H1 (cell line): ENCODE results near the gene TFB1M. TPM values are rescaled to one million over a fixed set of nuclear protein-coding genes. Genes with fewer than 3 reads are reported as not detected.
A peak's percentile ranks its signal among the peaks of the same experiment; 100 is the strongest.

Experiments
- CTCF ChIA-PET: fragments of 300-600 bp; sonication (Branson Sonifier 250); formaldehyde crosslinking; loops from one replicate; lab custom pipeline; 2021; ENCODE audit not compliant: partially characterized antibody; lab: Charles Lee
- POLR2A ChIA-PET: fragments of 300-600 bp; sonication (Branson Sonifier 250); formaldehyde crosslinking; loops from one replicate; lab custom pipeline; 2021; ENCODE audit warnings: inconsistent platforms; ENCODE audit not compliant: partially characterized antibody; lab: Charles Lee
- DNase-seq, 2 experiments: peaks; one replicate each; pipeline versions ENCODE4 v3.0.0 to v3.0.0-alpha.2; 2010 to 2022; ENCODE audit warnings: low spot score in 2 of 2, low read depth in 1 of 2, mixed read lengths in 1 of 2
- FAIRE-seq: peaks from 2 replicates; lab custom pipeline; 2011; peaks lifted over from hg19 to GRCh38; lab: Jason Lieb, UNC
- H2AFZ ChIP-seq: 2 replicates; pipeline ENCODE4 v1.8.1; 2012; ENCODE audit warnings: low read length, inconsistent platforms
- H2AK5ac ChIP-seq: 2 replicates; pipeline ENCODE4 v1.6.1; 2013; ENCODE audit warnings: low read depth, low read length
- H2BK120ac ChIP-seq: replicated peaks from 2 replicates; pipeline ENCODE3; 2013; ENCODE audit warnings: low read depth, low read length, inconsistent platforms
- H2BK12ac ChIP-seq: 2 replicates; pipeline ENCODE4 v1.6.1; 2013; ENCODE audit warnings: low read depth, low read length
- H2BK15ac ChIP-seq: 2 replicates; pipeline ENCODE4 v1.6.1; 2013; ENCODE audit warnings: low read length
- H2BK20ac ChIP-seq: 2 replicates; pipeline ENCODE4 v1.6.1; 2013; ENCODE audit warnings: low read length
- H2BK5ac ChIP-seq: 2 replicates; pipeline ENCODE4 v1.6.1; 2013; ENCODE audit warnings: low read depth, low read length
- H3K14ac ChIP-seq: 2 replicates; pipeline ENCODE4 v1.6.1; 2013; ENCODE audit warnings: inconsistent platforms; ENCODE audit not compliant: insufficient read length
- H3K18ac ChIP-seq: 2 replicates; pipeline ENCODE4 v1.6.1; 2013; ENCODE audit warnings: low read length; ENCODE audit errors: extremely low read depth
- H3K23ac ChIP-seq: 2 replicates; pipeline ENCODE4 v1.6.1; 2013; ENCODE audit warnings: inconsistent platforms; ENCODE audit not compliant: insufficient read length
- H3K23me2 ChIP-seq: 2 replicates; pipeline ENCODE4 v1.6.1; 2013; ENCODE audit warnings: low read depth, low read length
- H3K27ac ChIP-seq: 2 replicates; pipeline ENCODE4 v1.6.1; 2011; ENCODE audit warnings: low read depth, low read length, inconsistent platforms
- H3K27me3 ChIP-seq, 4 experiments: replicated peaks in 1 of 4; 1 replicate in 1 of 4; 2 replicates in 3 of 4; pipeline versions ENCODE4 v1.6.1 to v1.8.1; 2011 to 2013; ENCODE audit warnings: low read length in 3 of 4, mild to moderate bottlenecking in 3 of 4, inconsistent platforms in 2 of 4, mixed read lengths in 2 of 4, moderate library complexity in 1 of 4; ENCODE audit not compliant: control insufficient read depth in 3 of 4, insufficient read depth in 3 of 4; ENCODE audit errors: extremely low read depth in 1 of 4
- H3K36me3 ChIP-seq, 4 experiments: 2 replicates each; pipeline versions ENCODE4 v1.6.1 to v1.8.1; 2011 to 2013; ENCODE audit warnings: mild to moderate bottlenecking in 4 of 4, low read length in 3 of 4, moderate library complexity in 2 of 4, control low read depth in 1 of 4, inconsistent platforms in 1 of 4; ENCODE audit not compliant: insufficient read depth in 4 of 4, control insufficient read depth in 2 of 4
- H3K4ac ChIP-seq: replicated peaks from 2 replicates; pipeline ENCODE3; 2013; ENCODE audit warnings: low read length, low read depth, mixed read lengths, inconsistent platforms; ENCODE audit not compliant: insufficient read length
- H3K4me1 ChIP-seq, 4 experiments: replicated peaks in 1 of 4; 1 replicate in 1 of 4; 2 replicates in 3 of 4; pipeline versions ENCODE4 v1.6.1 to v1.8.1; 2011 to 2013; ENCODE audit warnings: low read length in 3 of 4, inconsistent platforms in 2 of 4, mixed read lengths in 1 of 4; ENCODE audit not compliant: insufficient read depth in 4 of 4, control insufficient read depth in 3 of 4
- H3K4me2 ChIP-seq, 2 experiments: 2 replicates each; pipeline versions ENCODE4 v1.6.1 to v1.8.1; 2011 to 2013; ENCODE audit warnings: low read depth in 2 of 2, low read length in 2 of 2, control low read depth in 1 of 2, inconsistent platforms in 1 of 2, mild to moderate bottlenecking in 1 of 2; ENCODE audit not compliant: insufficient read depth in 1 of 2
- H3K4me3 ChIP-seq, 4 experiments: fragments of 200-600, 300-600 bp in 1 of 4; sonication (generic), shearing (Covaris generic), sonication (Bioruptor Twin) in 1 of 4; 2 replicates each; pipeline versions ENCODE4 v1.5.1 to v1.8.1; 2011 to 2016; ENCODE audit warnings: low read length in 4 of 4, low read depth in 3 of 4, control low read depth in 2 of 4, inconsistent platforms in 2 of 4, mild to moderate bottlenecking in 2 of 4, mixed read lengths in 1 of 4, moderate library complexity in 1 of 4; ENCODE audit not compliant: insufficient read depth in 2 of 4; ENCODE audit errors: extremely low read depth in 1 of 4
- H3K56ac ChIP-seq: replicated peaks from 2 replicates; pipeline ENCODE3; 2013; ENCODE audit warnings: low read depth, mild to moderate bottlenecking, mixed read lengths, low read length, inconsistent platforms; ENCODE audit not compliant: insufficient read length
- H3K79me1 ChIP-seq: 2 replicates; pipeline ENCODE4 v1.6.1; 2013; ENCODE audit warnings: low read depth, low read length, control low read depth
- H3K79me2 ChIP-seq, 2 experiments: 2 replicates each; pipeline versions ENCODE4 v1.6.1 to v1.8.1; 2012 to 2013; ENCODE audit warnings: low read length in 2 of 2, mild to moderate bottlenecking in 2 of 2, inconsistent platforms in 1 of 2; ENCODE audit not compliant: insufficient read depth in 2 of 2, control insufficient read depth in 1 of 2
- H3K9ac ChIP-seq, 4 experiments: replicated peaks in 1 of 4; 1 replicate in 1 of 4; 2 replicates in 3 of 4; pipeline versions ENCODE4 v1.6.1 to v1.8.1; 2011 to 2013; ENCODE audit warnings: low read depth in 3 of 4, low read length in 3 of 4, control low read depth in 2 of 4, mild to moderate bottlenecking in 2 of 4, moderate library complexity in 2 of 4, inconsistent platforms in 1 of 4; ENCODE audit errors: extremely low read depth in 1 of 4
- H3K9me3 ChIP-seq, 2 experiments: 2 replicates each; pipeline versions ENCODE4 v1.6.1 to v1.8.1; 2012 to 2013; ENCODE audit warnings: mild to moderate bottlenecking in 2 of 2, moderate library complexity in 2 of 2, control low read depth in 1 of 2, inconsistent platforms in 1 of 2, low read depth in 1 of 2, low read length in 1 of 2, mixed read lengths in 1 of 2; ENCODE audit not compliant: insufficient read depth in 2 of 2
- H4K20me1 ChIP-seq, 2 experiments: replicated peaks in 1 of 2; 2 replicates each; pipeline versions ENCODE3 to v1.8.1; 2011 to 2013; ENCODE audit warnings: inconsistent platforms in 2 of 2, low read length in 2 of 2, mild to moderate bottlenecking in 1 of 2; ENCODE audit not compliant: insufficient read depth in 2 of 2, control insufficient read depth in 1 of 2
- H4K5ac ChIP-seq: 2 replicates; pipeline ENCODE4 v1.6.1; 2013; ENCODE audit warnings: low read length, low read depth, mixed read lengths, inconsistent platforms; ENCODE audit not compliant: insufficient read length
- H4K8ac ChIP-seq: 2 replicates; pipeline ENCODE4 v1.8.0; 2013; ENCODE audit warnings: mild to moderate bottlenecking, moderate library complexity, low read length, inconsistent platforms; ENCODE audit not compliant: insufficient read depth; ENCODE audit errors: extremely low read depth
- H4K91ac ChIP-seq: replicated peaks from 2 replicates; pipeline ENCODE3; 2013; ENCODE audit warnings: low read length, mixed read lengths, inconsistent platforms; ENCODE audit not compliant: insufficient read length
- BRCA1 ChIP-seq: IDR thresholded peaks from 2 replicates; pipeline ENCODE4 v1.6.1; 2012; ENCODE audit warnings: low read depth, low read length, improper control_type of control experiment
- GABPA ChIP-seq: IDR thresholded peaks from 2 replicates; pipeline ENCODE4 v1.6.1; 2011; ENCODE audit warnings: mild to moderate bottlenecking, low read length, moderate library complexity, borderline replicate concordance; ENCODE audit not compliant: insufficient read depth
- KDM4A ChIP-seq: IDR thresholded peaks from one replicate; pipeline ENCODE4 v1.7.1; 2012; ENCODE audit warnings: low read depth, mild to moderate bottlenecking, moderate library complexity, low read length, inconsistent platforms; ENCODE audit not compliant: severe bottlenecking
- PHF8 ChIP-seq: fragments of 200-600 bp; sonication (generic); conservative IDR thresholded peaks from 2 replicates; pipeline ENCODE4 v1.7.1; 2012; ENCODE audit warnings: low read depth, mild to moderate bottlenecking, inconsistent platforms, low read length, moderate library complexity
- POLR2AphosphoS5 ChIP-seq: IDR thresholded peaks from 2 replicates; pipeline ENCODE4 v1.6.1; 2011; ENCODE audit warnings: low read depth, low read length
- WGBS, 2 experiments: shearing (Covaris generic) in 1 of 2; methylation state at CpG; one replicate each; pipeline versions ENCODE4 v1.1.6 to v1.1.7; 2013 to 2015; ENCODE audit warnings: low lambda C conversion rate in 2 of 2, mixed read lengths in 2 of 2, inconsistent platforms in 1 of 2, low coverage in 1 of 2, missing lambda C conversion rate in 1 of 2; ENCODE audit not compliant: insufficient replicate concordance in 2 of 2, insufficient coverage in 1 of 2, insufficient read length in 1 of 2; ENCODE audit errors: extremely low coverage in 1 of 2, missing lambda C conversion rate in 1 of 2; 5-methylcytosine and 5-hydroxymethylcytosine counted together
- polyA plus RNA-seq, 7 experiments: library from polyadenylated mRNA; depleted of rRNA in 3 of 7; stranded (reverse) in 5 of 7; unstranded in 2 of 7; fragments of >200 nt in 5 of 7; fragments of 200-250 nt in 2 of 7; gene quantifications; 1 replicate in 5 of 7; 2 replicates in 1 of 7; 4 replicates in 1 of 7; pipeline versions ENCODE4 v1.2.1 to v1.2.3, GENCODE V29; 2011 to 2013; ENCODE audit warnings: missing spikeins in 2 of 7, mixed read lengths in 2 of 7
- total RNA-seq: library from RNA; stranded (reverse); fragmentation: NEBNext Ultra II Directional; extraction: Animal tissue kit (Norgen Biotek cat#: 25700); gene quantifications from 2 replicates; pipeline ENCODE4 v1.2.1, GENCODE V29; 2021

TFB1M gene
- total and polyA plus RNA-seq, 2 of the 8 experiments (the other 6 are each of a cell fraction or from before 2014, with no cell fraction given), result 28.2 to 49.4 TPM

DNA sequence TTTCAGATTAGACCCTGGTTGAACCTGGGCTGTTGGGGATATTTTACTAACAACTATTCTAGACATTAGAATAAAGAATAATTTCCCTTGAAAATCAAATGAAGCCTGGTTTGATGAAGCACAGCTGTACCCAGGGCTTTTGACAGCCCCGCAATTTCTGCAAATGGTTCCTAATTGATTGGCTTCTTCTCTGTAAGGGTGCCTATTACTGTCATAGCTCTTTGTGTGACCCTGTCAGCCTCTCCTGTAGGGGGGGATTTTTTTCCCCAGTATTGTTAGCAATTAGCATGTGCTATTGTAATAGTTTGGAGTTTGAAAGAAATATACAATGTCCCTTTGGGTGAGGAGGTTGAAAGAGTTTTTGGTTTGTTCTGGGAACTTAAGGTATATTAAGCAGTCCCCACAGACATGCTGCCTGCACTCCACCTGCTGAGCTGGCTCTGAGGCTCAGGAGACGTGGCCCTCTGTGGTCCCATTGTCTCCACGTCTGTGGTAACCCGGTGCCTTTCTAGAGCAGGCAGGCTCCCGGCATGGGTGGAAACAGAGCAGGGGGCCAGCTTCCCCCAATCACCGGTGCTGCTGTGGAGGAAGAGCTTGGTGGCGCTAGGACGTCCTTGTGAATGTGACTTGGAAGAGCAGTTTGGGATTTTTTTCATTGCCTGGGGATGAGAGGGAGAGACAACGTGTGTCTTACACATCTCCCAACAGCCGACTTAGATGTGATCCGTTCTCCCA lies 97.8 kb downstream of the TFB1M start:
- no peak for DNase-seq
- no peak overlapping the region for H3K23ac ChIP-seq
- no peak overlapping the region for H4K5ac ChIP-seq
- H2BK20ac ChIP-seq, result no peak overlapping the region
- H2BK15ac ChIP-seq, result no peak overlapping the region
- TF ChIP-seq POLR2AphosphoS5 (no peak), KDM4A (no peak), GABPA (no peak), BRCA1 (no peak), PHF8 (no peak)
- no peak overlapping the region for H2BK12ac ChIP-seq
- H4K91ac ChIP-seq, result no peak overlapping the region
- H3K4me3 ChIP-seq, result no peak overlapping the region
- no peak overlapping the region for H3K4ac ChIP-seq
- H3K18ac ChIP-seq, result no peak overlapping the region
- H3K4me1 ChIP-seq, result peaks cover 0 to 5% (median 3%) of the 10 kb centered on the region in 4 experiments; a peak in 3 of 7 replicates
- H3K27me3 ChIP-seq, result no peaks in the 10 kb centered on the region
- H4K8ac ChIP-seq, result no peak overlapping the region
- CTCF ChIA-PET, result interaction anchor here (0.7 to 1.5 kb wide), 5 partner anchors 28 to 541 kb away, joined by 3 to 4 read pairs (median 4); no protein-coding TSS in a partner anchor
- 0 out of 4 replicates have a peak overlapping the region, but pooled peaks of 1 of the 2 experiments have one; percentile 22 for H3K4me2 ChIP-seq
- H3K56ac ChIP-seq, result no peak overlapping the region
- H4K20me1 ChIP-seq, result no peaks in the 10 kb centered on the region
- H3K23me2 ChIP-seq, result no peaks in the 10 kb centered on the region; the same call in 1 of the 2 replicates
- POLR2A ChIA-PET, result interaction anchor here (0.6 to 1.0 kb wide), 2 partner anchors 43 to 216 kb away, joined by 3 read pairs; no protein-coding TSS in a partner anchor
- no peak overlapping the region for H3K27ac ChIP-seq
- H2BK5ac ChIP-seq, result no peak overlapping the region
- H3K9me3 ChIP-seq, result no peaks in the 10 kb centered on the region; a peak in 1 of 4 replicates
- no peak overlapping the region for H2BK120ac ChIP-seq
- no peak for FAIRE-seq
- no peaks in the 10 kb centered on the region; the same call in 1 of the 2 replicates for H3K79me1 ChIP-seq
- no peak overlapping the region for H2AFZ ChIP-seq
- no peak overlapping the region for H3K9ac ChIP-seq
- no peaks in the 10 kb centered on the region for H3K79me2 ChIP-seq
- H3K14ac ChIP-seq, result no peak overlapping the region
- H2AK5ac ChIP-seq, result no peak overlapping the region
- WGBS, 2 experiments, result 65% methylated on average over 11 of the region's 11 CpGs; no CpG with 5 or more reads in 1 of the 2 experiments
- peaks cover 0 to 6% (median 4%) of the 10 kb centered on the region in 4 experiments; a peak in 3 of 8 replicates for H3K36me3 ChIP-seq
